ENCODE data around the gene UBR4. TPM values are rescaled to one million over a fixed set of nuclear protein-coding genes. Genes with fewer than 3 reads are reported as not detected.

The UBR4 gene
- total and polyA plus RNA-seq, 2 of the 8 experiments (the other 6 are each of a cell fraction or from before 2014, with no cell fraction given), result 139 to 152 TPM

DNA sequence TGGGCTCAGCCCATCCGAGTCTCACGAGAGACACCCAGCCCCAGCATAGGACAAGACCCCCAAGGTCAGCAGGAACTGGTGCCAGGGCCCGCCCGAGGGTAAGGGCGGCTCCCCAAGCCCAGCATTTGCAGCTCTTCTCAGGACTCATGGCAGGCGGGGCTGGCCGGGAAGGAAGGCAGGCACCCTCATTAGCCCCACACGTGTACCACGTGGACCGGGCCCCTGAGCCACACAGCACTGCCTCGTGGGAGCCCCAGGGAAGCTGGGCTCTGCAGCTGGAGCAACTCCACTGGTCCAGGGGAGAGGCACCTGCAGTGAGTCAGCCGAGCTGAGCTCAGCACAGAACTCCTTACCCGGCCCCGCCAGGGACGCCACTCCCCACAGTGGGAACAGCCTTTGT lies 155.8 kb downstream of the UBR4 start:
- Histone ChIP-seq H2AK5ac (ENCODE audit: low read depth, low read length) (no peak overlapping the region), H3K36me3 (ENCODE audit: control insufficient read depth in 2 of 4, insufficient read depth in 4 of 4, low read length in 3 of 4) (no peaks in the 10 kb centered on the region), H3K18ac (ENCODE audit: extremely low read depth, low read length) (no peak overlapping the region), H3K4me1 (replicated peaks in 1 of 4; ENCODE audit: control insufficient read depth in 3 of 4, insufficient read depth in 4 of 4, low read length in 3 of 4) (peaks cover 0 to 3% (median 0%) of the 10 kb centered on the region in 4 experiments; a peak in 2 of 7 replicates), H4K8ac (ENCODE audit: extremely low read depth, insufficient read depth, low read length) (no peak overlapping the region), H3K27ac (ENCODE audit: low read depth, low read length) (no peak overlapping the region), H3K23ac (ENCODE audit: insufficient read length) (no peak overlapping the region), H3K14ac (ENCODE audit: insufficient read length) (no peak overlapping the region), H2BK120ac (replicated peaks; ENCODE audit: low read depth, low read length) (no peak overlapping the region), H3K27me3 (replicated peaks in 1 of 4; ENCODE audit: control insufficient read depth in 3 of 4, extremely low read depth in 1 of 4, insufficient read depth in 3 of 4, low read length in 3 of 4) (no peaks in the 10 kb centered on the region), H2BK12ac (ENCODE audit: low read depth, low read length) (0 out of 2 replicates have a peak overlapping the region, but pooled peaks have one; percentile 27), H2BK5ac (ENCODE audit: low read depth, low read length) (no peak overlapping the region), H3K79me1 (ENCODE audit: low read depth, low read length) (no peaks in the 10 kb centered on the region), H4K91ac (replicated peaks; ENCODE audit: insufficient read length, low read length) (no peak overlapping the region), H2BK15ac (ENCODE audit: low read length) (no peak overlapping the region), H2BK20ac (ENCODE audit: low read length) (no peak overlapping the region), H3K4ac (replicated peaks; ENCODE audit: insufficient read length, low read depth, low read length) (no peak overlapping the region), H4K5ac (ENCODE audit: insufficient read length, low read depth, low read length) (no peak overlapping the region), H3K4me3 (ENCODE audit: extremely low read depth in 1 of 4, insufficient read depth in 2 of 4, low read depth in 3 of 4, low read length in 4 of 4) (no peak overlapping the region), H3K56ac (replicated peaks; ENCODE audit: insufficient read length, low read depth, low read length) (no peak overlapping the region), H4K20me1 (replicated peaks in 1 of 2; ENCODE audit: control insufficient read depth in 1 of 2, insufficient read depth in 2 of 2, low read length in 2 of 2) (no peaks in the 10 kb centered on the region), H3K4me2 (ENCODE audit: insufficient read depth in 1 of 2, low read depth in 2 of 2, low read length in 2 of 2) (no peak overlapping the region), H3K9ac (replicated peaks in 1 of 4; ENCODE audit: extremely low read depth in 1 of 4, low read depth in 3 of 4, low read length in 3 of 4) (no peak overlapping the region), H3K23me2 (ENCODE audit: low read depth, low read length) (no peaks in the 10 kb centered on the region), H2AFZ (ENCODE audit: low read length) (no peak overlapping the region), H3K79me2 (ENCODE audit: control insufficient read depth in 1 of 2, insufficient read depth in 2 of 2, low read length in 2 of 2) (no peaks in the 10 kb centered on the region), H3K9me3 (ENCODE audit: insufficient read depth in 2 of 2, low read depth in 1 of 2, low read length in 1 of 2) (no peaks in the 10 kb centered on the region)
- FAIRE-seq (no peak), DNase-seq (ENCODE audit: low read depth in 1 of 2, low spot score in 2 of 2) (no peak)
- 87% methylated on average over 12 of the region's 15 CpGs; no CpG with 5 or more reads in 1 of the 2 experiments for WGBS, 2 experiments (ENCODE audit: extremely low coverage in 1 of 2, insufficient coverage in 1 of 2, insufficient read length in 1 of 2, insufficient replicate concordance in 2 of 2, low coverage in 1 of 2, low lambda C conversion rate in 2 of 2, missing lambda C conversion rate in 1 of 2)
- TF ChIP-seq CEBPB (IDR thresholded peaks at IDR 0.05; ENCODE audit: low read depth, low read length), result no peak
- POLR2A ChIA-PET (ENCODE audit: partially characterized antibody), result interaction anchor here (0.6 to 1.9 kb wide), 3 partner anchors 11 to 42 kb away, joined by 3 to 5 read pairs (median 4); no protein-coding TSS in a partner anchor
- CTCF ChIA-PET (ENCODE audit: partially characterized antibody), result interaction anchor here (1.1 to 3.1 kb wide), 10 partner anchors 11 to 170 kb away, joined by 3 to 18 read pairs (median 6); no protein-coding TSS in a partner anchor
